ENCODE results near the gene FAM171A1. TPM values are rescaled to one million over a fixed set of nuclear protein-coding genes. Genes with fewer than 3 reads are reported as not detected.

The FAM171A1 gene
- total RNA-seq, 2 donors from 2014 or later, result 0.24 to 0.47 TPM

DNA sequence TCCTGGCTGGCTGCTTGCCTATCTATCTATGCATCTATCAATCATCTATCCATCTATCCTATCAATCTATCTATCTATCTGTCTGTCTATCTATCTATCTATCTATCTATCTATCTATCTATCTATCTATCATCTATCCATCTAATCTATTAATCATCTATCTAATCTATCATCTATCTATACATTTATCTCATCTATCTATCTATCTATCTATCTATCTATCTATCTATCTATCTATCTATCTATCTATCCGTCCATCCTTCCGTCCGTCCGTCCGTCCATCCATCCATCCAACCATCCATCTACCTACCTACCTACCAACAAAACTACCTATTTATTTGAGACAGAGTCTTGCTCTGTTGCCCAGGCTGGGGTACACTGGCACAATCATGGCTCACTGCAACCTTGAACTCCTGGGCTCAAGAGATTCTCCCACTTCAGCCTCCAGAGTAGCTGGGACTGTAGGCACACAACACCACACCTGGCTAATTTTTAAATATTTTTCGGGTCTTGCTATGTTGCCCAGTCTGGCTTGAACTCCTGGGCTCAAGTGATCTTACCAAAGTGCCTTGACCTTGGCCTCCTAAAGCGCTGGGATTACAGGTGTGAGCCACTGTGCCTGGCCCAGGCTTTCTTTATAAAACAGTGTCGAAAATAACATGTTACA is 107.3 kb downstream of the FAM171A1 start:
- Mint-ChIP-seq H3K4me1 (ENCODE audit: low read depth in 2 of 2) (no peaks in the 10 kb centered on the region), H3K9me3 (no peaks in the 10 kb centered on the region), H3K27ac (no peak overlapping the region), H3K36me3 (peaks cover 4% of the 10 kb centered on the region), H3K27me3 (peaks cover 0 to 4% of the 10 kb centered on the region in 2 donors), H3K4me3 (no peak overlapping the region)
- ATAC-seq (no peak), DNase-seq (ENCODE audit: low spot score) (no peak)

DNA sequence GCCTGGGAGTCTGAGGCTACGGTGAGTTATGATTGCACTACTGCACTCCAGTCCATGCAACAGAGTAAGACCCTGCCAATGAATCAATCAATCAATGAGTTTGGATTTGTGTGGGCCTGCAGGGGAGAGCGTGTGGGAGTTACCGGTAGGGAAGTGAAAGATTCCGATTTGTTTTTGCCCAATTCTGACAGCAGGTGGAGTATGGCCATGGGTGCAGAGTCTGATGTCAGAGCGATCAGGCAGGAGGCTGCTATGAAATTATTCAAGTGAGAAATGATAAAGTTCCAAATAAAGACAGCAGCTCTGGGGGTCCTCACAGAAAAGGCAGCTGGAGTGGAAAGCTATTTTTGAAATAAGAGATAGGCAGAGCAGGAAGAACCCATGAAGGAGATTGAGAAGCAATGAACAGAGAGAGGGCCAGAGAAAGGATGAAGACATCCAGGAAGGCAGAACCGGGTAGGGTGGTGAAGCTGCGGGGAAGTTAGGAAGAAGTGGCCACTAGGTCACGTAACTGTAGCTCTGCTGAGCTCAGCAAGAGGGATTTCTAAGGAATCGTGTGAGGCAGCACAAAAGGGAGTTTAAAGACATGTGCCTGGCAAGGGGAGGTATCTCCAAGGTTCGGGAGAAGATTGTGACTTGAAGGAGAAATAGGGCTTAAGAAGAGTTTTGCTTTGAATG is 108.9 kb downstream of the FAM171A1 start:
- no peak for DNase-seq (ENCODE audit: low spot score)
- Mint-ChIP-seq H3K4me1 (ENCODE audit: low read depth in 2 of 2) (no peaks in the 10 kb centered on the region), H3K4me3 (no peak overlapping the region), H3K27me3 (no peaks in the 10 kb centered on the region), H3K27ac (no peak overlapping the region), H3K9me3 (no peaks in the 10 kb centered on the region), H3K36me3 (no peaks in the 10 kb centered on the region)
- ATAC-seq, result no peak

DNA sequence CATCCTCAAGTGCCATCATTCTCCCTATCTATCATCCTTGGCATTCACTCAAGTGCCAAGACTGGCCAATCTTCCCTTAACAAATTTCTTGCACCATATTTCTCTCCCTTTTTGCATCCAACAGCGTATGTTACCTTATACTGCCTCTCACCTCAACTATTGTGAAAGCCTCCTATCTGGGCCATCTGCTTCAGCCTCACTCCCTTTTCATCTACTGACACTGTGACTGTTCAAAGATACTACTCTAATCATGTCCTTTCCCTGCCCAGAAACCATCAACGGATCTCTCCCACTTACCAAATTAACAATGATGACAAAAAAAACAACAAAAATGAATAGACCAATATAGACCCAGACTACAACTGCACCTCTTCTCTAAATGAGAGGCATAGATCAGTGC is 112.0 kb downstream of the FAM171A1 start:
- Mint-ChIP-seq H3K4me1 (ENCODE audit: low read depth in 2 of 2) (peaks cover 0 to 4% of the 10 kb centered on the region in 2 donors), H3K27me3 (peaks cover 0 to 4% of the 10 kb centered on the region in 2 donors), H3K4me3 (no peak overlapping the region), H3K36me3 (no peaks in the 10 kb centered on the region), H3K27ac (no peak overlapping the region), H3K9me3 (no peaks in the 10 kb centered on the region)
- DNase-seq (ENCODE audit: low spot score) (no peak), ATAC-seq (no peak)

DNA sequence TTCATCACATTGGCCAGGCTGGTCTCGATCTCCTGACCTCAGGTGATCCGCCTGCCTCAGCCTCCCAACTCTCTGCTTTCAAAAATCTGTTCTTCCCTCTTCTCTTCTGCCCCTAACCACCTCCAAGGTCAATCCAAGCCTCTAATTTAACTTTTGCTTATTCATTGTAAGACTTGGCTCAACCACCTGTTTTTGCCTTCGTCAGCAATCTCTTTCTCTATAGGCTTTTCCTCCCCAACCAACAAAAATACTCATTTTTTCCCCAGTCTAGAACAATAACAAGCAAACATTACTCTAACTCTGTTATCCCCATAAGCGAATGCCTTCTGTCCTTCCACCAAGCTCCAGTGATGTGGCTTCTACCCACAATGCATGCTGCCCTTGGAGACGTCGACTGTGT is 112.8 kb downstream of the FAM171A1 start:
- Mint-ChIP-seq H3K4me3 (no peak overlapping the region), H3K4me1 (ENCODE audit: low read depth in 2 of 2) (peaks cover 4 to 5% of the 10 kb centered on the region in 2 donors), H3K27ac (no peak overlapping the region), H3K36me3 (no peaks in the 10 kb centered on the region), H3K27me3 (peaks cover 4% of the 10 kb centered on the region in 2 donors), H3K9me3 (no peaks in the 10 kb centered on the region)
- no peak for ATAC-seq
- no peak for DNase-seq (ENCODE audit: low spot score)

- Mint-ChIP-seq H3K9me3 (no peaks in the 10 kb centered on the region), H3K27ac (no peak overlapping the region), H3K4me3 (no peak overlapping the region), H3K36me3 (no peaks in the 10 kb centered on the region), H3K27me3 (peaks cover 4 to 5% of the 10 kb centered on the region in 2 donors), H3K4me1 (ENCODE audit: low read depth in 2 of 2) (peaks cover 4 to 7% of the 10 kb centered on the region in 2 donors)
- ATAC-seq (no peak), DNase-seq (ENCODE audit: low spot score) (no peak)
These were observed 115.1 kb downstream of the FAM171A1 start for GRCh38 chr10:15255961-15256360.

- Mint-ChIP-seq H3K27me3 (peaks cover 4 to 5% of the 10 kb centered on the region in 2 donors), H3K27ac (peak overlapping the region in 1 of 2 donors; percentile 72), H3K4me3 (peak overlapping the region; percentile 62), H3K36me3 (no peaks in the 10 kb centered on the region), H3K4me1 (ENCODE audit: low read depth in 2 of 2) (peaks cover 4 to 7% of the 10 kb centered on the region in 2 donors), H3K9me3 (no peaks in the 10 kb centered on the region)
- DNase-seq (ENCODE audit: low spot score), result no peak
- no peak for ATAC-seq
These were observed 116.1 kb downstream of the FAM171A1 start for GRCh38 chr10:15254808-15255648.

DNA sequence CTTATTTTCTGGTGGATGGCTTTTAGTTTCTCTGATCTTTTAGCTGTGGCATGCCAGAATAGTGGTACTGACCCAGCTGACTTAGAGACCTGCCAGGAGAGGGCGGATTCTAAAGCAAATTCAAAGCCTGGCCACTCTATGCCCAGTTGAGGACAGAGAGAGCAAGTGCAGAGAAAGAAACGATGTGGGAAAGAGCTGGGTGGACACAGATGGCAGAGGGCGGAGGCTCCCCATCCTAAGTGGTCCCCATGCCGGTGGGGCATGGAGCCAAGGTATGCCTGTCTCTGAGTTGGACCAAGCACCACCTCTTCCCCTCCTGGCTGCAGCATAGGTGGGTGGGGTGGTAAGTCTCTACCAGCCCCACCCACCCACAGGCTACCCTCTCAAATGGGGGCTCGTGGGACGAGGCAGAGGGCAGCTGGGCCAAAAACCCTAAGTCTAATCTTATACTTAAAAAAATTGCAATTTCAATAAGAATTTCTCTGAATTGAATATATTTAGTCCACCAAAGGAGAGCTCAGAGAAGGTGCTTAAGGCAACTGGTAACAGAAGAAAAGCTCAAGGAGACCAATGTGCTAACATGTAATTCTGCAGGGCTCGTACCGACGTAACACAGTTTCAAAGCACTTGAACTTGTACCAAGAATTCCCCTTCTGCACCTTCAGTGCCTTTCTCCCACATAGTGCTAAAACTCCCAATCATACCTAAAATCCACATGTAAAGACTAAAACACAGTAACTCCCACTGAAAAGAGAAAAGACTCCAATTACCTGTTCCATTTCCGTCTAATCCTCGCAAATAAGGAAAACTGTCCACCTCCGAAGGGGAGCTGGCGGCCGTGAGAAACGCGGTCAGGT is 116.9 kb downstream of the FAM171A1 start:
- peaks cover 4 to 7% of the 10 kb centered on the region in 2 donors for H3K4me1 Mint-ChIP-seq (ENCODE audit: low read depth in 2 of 2)
- ATAC-seq, result no peak

GRCh38 chr10:15252396-15252795 is 118.7 kb downstream of the FAM171A1 start:
- Mint-ChIP-seq H3K27ac (no peak overlapping the region), H3K27me3 (peaks cover 4 to 5% of the 10 kb centered on the region in 2 donors), H3K4me1 (ENCODE audit: low read depth in 2 of 2) (peaks cover 4 to 7% of the 10 kb centered on the region in 2 donors), H3K9me3 (no peaks in the 10 kb centered on the region), H3K4me3 (no peak overlapping the region), H3K36me3 (no peaks in the 10 kb centered on the region)
- ATAC-seq, result no peak
- no peak for DNase-seq (ENCODE audit: low spot score)

More for the DNA sequence above, 116.9 kb downstream of the FAM171A1 start:
- peak overlapping the region in 1 of 2 donors; percentile 72 for H3K27ac Mint-ChIP-seq
- peaks cover 4 to 5% of the 10 kb centered on the region in 2 donors for H3K27me3 Mint-ChIP-seq
- H3K36me3 Mint-ChIP-seq, result no peaks in the 10 kb centered on the region
- H3K9me3 Mint-ChIP-seq, result no peaks in the 10 kb centered on the region
- no peak for DNase-seq (ENCODE audit: low spot score)
- H3K4me3 Mint-ChIP-seq, result peak overlapping the region; percentile 62

- DNase-seq (ENCODE audit: low spot score) (no peak), ATAC-seq (no peak)
- H3K4me1 Mint-ChIP-seq (ENCODE audit: low read depth in 2 of 2), result peaks cover 4 to 7% of the 10 kb centered on the region in 2 donors
- H3K36me3 Mint-ChIP-seq, result no peaks in the 10 kb centered on the region
- no peak overlapping the region for H3K4me3 Mint-ChIP-seq
- no peaks in the 10 kb centered on the region for H3K9me3 Mint-ChIP-seq
- H3K27ac Mint-ChIP-seq, result no peak overlapping the region
- H3K27me3 Mint-ChIP-seq, result peaks cover 3 to 5% of the 10 kb centered on the region in 2 donors
These were observed 119.2 kb downstream of the FAM171A1 start for GRCh38 chr10:15251791-15252380.

DNA sequence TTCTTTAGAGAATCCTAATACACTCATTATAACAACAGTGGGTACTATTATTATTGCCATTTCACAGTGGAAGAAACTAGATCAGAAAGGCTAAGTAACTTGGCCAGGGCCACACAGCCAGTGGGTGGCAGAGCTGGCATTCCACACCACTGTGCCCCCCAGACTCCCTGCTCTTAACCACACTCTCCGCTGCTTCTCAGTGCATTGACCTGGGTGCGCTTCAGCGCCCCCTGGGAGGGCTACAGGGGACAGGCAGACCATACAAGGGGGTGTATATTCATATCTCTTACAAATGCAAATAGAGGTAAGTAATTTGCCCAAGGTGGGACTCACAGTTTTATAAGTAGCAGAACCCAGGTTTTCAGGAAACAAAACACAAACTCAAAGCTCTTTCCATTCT is 125.6 kb downstream of the FAM171A1 start:
- DNase-seq (ENCODE audit: low spot score) (no peak), ATAC-seq (peak in 1 of 2 donors; percentile 43)
- Mint-ChIP-seq H3K27ac (no peak overlapping the region), H3K4me1 (ENCODE audit: low read depth in 2 of 2) (peaks cover 0 to 11% of the 10 kb centered on the region in 2 donors), H3K9me3 (no peaks in the 10 kb centered on the region), H3K27me3 (no peaks in the 10 kb centered on the region), H3K36me3 (no peaks in the 10 kb centered on the region), H3K4me3 (no peak overlapping the region)

GRCh38 chr10:15244635-15245197 is 126.4 kb downstream of the FAM171A1 start:
- no peak overlapping the region for H3K4me3 Mint-ChIP-seq
- H3K9me3 Mint-ChIP-seq, result no peaks in the 10 kb centered on the region
- DNase-seq (ENCODE audit: low spot score), result no peak
- H3K27ac Mint-ChIP-seq, result no peak overlapping the region
- ATAC-seq, result peak in 1 of 2 donors; percentile 82
- H3K4me1 Mint-ChIP-seq (ENCODE audit: low read depth in 2 of 2), result peaks cover 0 to 11% of the 10 kb centered on the region in 2 donors
- no peaks in the 10 kb centered on the region for H3K36me3 Mint-ChIP-seq
- no peaks in the 10 kb centered on the region for H3K27me3 Mint-ChIP-seq

DNA sequence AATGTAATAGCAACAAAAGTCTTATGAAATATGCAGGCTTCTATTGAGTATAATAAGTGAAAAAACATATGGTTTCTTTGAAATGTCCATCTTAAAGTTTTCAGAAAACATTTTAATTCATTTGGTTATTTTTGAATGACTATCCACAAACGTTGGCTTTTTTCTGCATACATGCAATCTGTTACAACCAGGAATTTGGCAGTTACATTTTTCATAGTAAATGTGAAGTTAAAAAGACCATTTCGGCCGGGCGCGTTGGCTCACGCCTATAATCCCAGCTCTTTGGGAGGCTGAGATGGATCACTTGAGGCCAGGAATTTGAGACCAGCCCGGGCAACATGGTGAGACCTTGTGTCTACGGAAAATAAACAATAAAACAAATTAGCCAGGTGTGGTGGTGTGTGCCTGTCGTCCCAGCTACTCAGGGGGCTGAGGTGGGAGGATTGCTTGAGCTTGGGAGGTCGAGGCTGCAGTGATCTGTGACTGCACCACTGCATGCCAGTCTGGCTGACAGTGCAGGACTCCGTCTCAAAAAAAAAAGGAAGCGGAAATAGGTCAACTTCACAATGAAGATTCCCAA is 128.7 kb downstream of the FAM171A1 start:
- no peaks in the 10 kb centered on the region for H3K27me3 Mint-ChIP-seq
- no peaks in the 10 kb centered on the region for H3K36me3 Mint-ChIP-seq
- H3K4me3 Mint-ChIP-seq, result no peak overlapping the region
- H3K27ac Mint-ChIP-seq, result no peak overlapping the region
- DNase-seq (ENCODE audit: low spot score) (no peak), ATAC-seq (no peak)
- no peaks in the 10 kb centered on the region for H3K9me3 Mint-ChIP-seq
- peaks cover 0 to 11% of the 10 kb centered on the region in 2 donors for H3K4me1 Mint-ChIP-seq (ENCODE audit: low read depth in 2 of 2)
